ENCODE measurements around the gene PRKCE. TPM values are rescaled to one million over a fixed set of nuclear protein-coding genes. Genes with fewer than 3 reads are reported as not detected.

The PRKCE gene
- total RNA-seq, 5 donors from 2014 or later (not counting 1 experiment from before 2014, with no cell fraction given) = 16.5 to 29.8 (median 23.4) TPM

- 93% methylated on average over 4 of the region's 7 CpGs for WGBS (ENCODE audit: insufficient coverage)
- ChIA-PET POLR2A (no interaction called here), CTCF (interaction anchor here (0.6 to 1.7 kb wide), 14 partner anchors 9 to 1638 kb away, joined by 3 to 7 read pairs (median 4); no protein-coding TSS in a partner anchor)
- ATAC-seq (replicated peaks in 1 of 4) = no peak
- Histone ChIP-seq H3K4me3 (ENCODE audit: control insufficient read depth in 1 of 2, extremely low read depth in 1 of 2, low read length in 1 of 2) (no peak overlapping the region), H3K4me1 (ENCODE audit: control insufficient read depth in 1 of 2, extremely low read depth in 1 of 2, insufficient read depth in 2 of 2, low read length in 2 of 2) (peaks cover 0 to 4% of the 10 kb centered on the region in 2 experiments), H3K9me3 (no peaks in the 10 kb centered on the region), H3K27ac (ENCODE audit: low read length) (no peak overlapping the region), H3K27me3 (replicated peaks in 1 of 2; ENCODE audit: control insufficient read depth in 2 of 2, extremely low read depth in 1 of 2, insufficient read depth in 2 of 2, low read length in 1 of 2) (no peaks in the 10 kb centered on the region), H3K36me3 (ENCODE audit: control insufficient read depth in 2 of 2, extremely low read depth in 1 of 2, insufficient read depth in 1 of 2, low read length in 1 of 2) (no peaks in the 10 kb centered on the region)
- no peak for DNase-seq
- Mint-ChIP-seq H3K4me1 (peaks cover 4 to 6% (median 5%) of the 10 kb centered on the region in 3 donors), H3K4me3 (no peak overlapping the region), H3K36me3 (peaks cover 7% of the 10 kb centered on the region), H3K27me3 (no peaks in the 10 kb centered on the region), H3K27ac (no peak overlapping the region), H3K9me3 (no peaks in the 10 kb centered on the region)
Measured at GRCh38 chr2:45992741-45993475, 341.4 kb downstream of the PRKCE start.

- no peaks in the 10 kb centered on the region for H3K27me3 ChIP-seq (replicated peaks in 1 of 2; ENCODE audit: control insufficient read depth in 2 of 2, extremely low read depth in 1 of 2, insufficient read depth in 2 of 2, low read length in 1 of 2)
- ChIA-PET CTCF (interaction anchor here (0.5 to 1.7 kb wide), 11 partner anchors 9 to 1527 kb away, joined by 3 to 7 read pairs (median 4); no protein-coding TSS in a partner anchor), POLR2A (no interaction called here)
- Mint-ChIP-seq H3K4me3 (no peak overlapping the region), H3K36me3 (peaks cover 4% of the 10 kb centered on the region), H3K4me1 (peaks cover 4 to 6% (median 5%) of the 10 kb centered on the region in 3 donors), H3K27me3 (no peaks in the 10 kb centered on the region), H3K9me3 (no peaks in the 10 kb centered on the region), H3K27ac (no peak overlapping the region)
- no peak overlapping the region for H3K4me3 ChIP-seq (ENCODE audit: control insufficient read depth in 1 of 2, extremely low read depth in 1 of 2, low read length in 1 of 2)
- H3K36me3 ChIP-seq (ENCODE audit: control insufficient read depth in 2 of 2, extremely low read depth in 1 of 2, insufficient read depth in 1 of 2, low read length in 1 of 2) = no peaks in the 10 kb centered on the region
- no peaks in the 10 kb centered on the region for H3K9me3 ChIP-seq
- DNase-seq (peak in 34 of 35 experiments; percentile 5 to 80 (median 42)), ATAC-seq (replicated peaks in 1 of 4) (peak; percentile 37 to 71 (median 60))
- WGBS (ENCODE audit: insufficient coverage) = 100% methylated on average over 3 of the region's 6 CpGs
- H3K4me1 ChIP-seq (ENCODE audit: control insufficient read depth in 1 of 2, extremely low read depth in 1 of 2, insufficient read depth in 2 of 2, low read length in 2 of 2) = peaks cover 0 to 4% of the 10 kb centered on the region in 2 experiments
- no peak overlapping the region for H3K27ac ChIP-seq (ENCODE audit: low read length)
Measured at GRCh38 chr2:45993476-45993991, 342.1 kb downstream of the PRKCE start.

- no peaks in the 10 kb centered on the region for H3K9me3 ChIP-seq
- no peak overlapping the region for H3K4me3 Mint-ChIP-seq
- H3K36me3 ChIP-seq (ENCODE audit: control insufficient read depth in 2 of 2, extremely low read depth in 1 of 2, insufficient read depth in 1 of 2, low read length in 1 of 2) = no peaks in the 10 kb centered on the region
- no peak overlapping the region for H3K4me3 ChIP-seq (ENCODE audit: control insufficient read depth in 1 of 2, extremely low read depth in 1 of 2, low read length in 1 of 2)
- no peaks in the 10 kb centered on the region for H3K36me3 Mint-ChIP-seq
- CTCF ChIA-PET = interaction anchor here (0.5 to 1.7 kb wide), 9 partner anchors 8 to 1528 kb away, joined by 3 to 7 read pairs (median 4); no protein-coding TSS in a partner anchor
- no peaks in the 10 kb centered on the region for H3K9me3 Mint-ChIP-seq
- H3K27ac ChIP-seq (ENCODE audit: low read length) = no peak overlapping the region
- no CpG with 5 or more reads among the region's 3 CpGs for WGBS (ENCODE audit: insufficient coverage)
- ATAC-seq (replicated peaks in 1 of 4) (no peak), DNase-seq (no peak)
- H3K27ac Mint-ChIP-seq = no peak overlapping the region
- H3K4me1 ChIP-seq (ENCODE audit: control insufficient read depth in 1 of 2, extremely low read depth in 1 of 2, insufficient read depth in 2 of 2, low read length in 2 of 2) = peaks cover 0 to 4% of the 10 kb centered on the region in 2 experiments
- peaks cover 4 to 6% (median 5%) of the 10 kb centered on the region in 3 donors for H3K4me1 Mint-ChIP-seq
- no peaks in the 10 kb centered on the region for H3K27me3 ChIP-seq (replicated peaks in 1 of 2; ENCODE audit: control insufficient read depth in 2 of 2, extremely low read depth in 1 of 2, insufficient read depth in 2 of 2, low read length in 1 of 2)
- POLR2A ChIA-PET = no interaction called here
- no peaks in the 10 kb centered on the region for H3K27me3 Mint-ChIP-seq
Measured at GRCh38 chr2:45994060-45994459, 342.6 kb downstream of the PRKCE start.

GRCh38 chr2:46000660-46001059 lies 349.2 kb downstream of the PRKCE start:
- Mint-ChIP-seq H3K27ac (no peak overlapping the region), H3K4me1 (no peaks in the 10 kb centered on the region), H3K27me3 (no peaks in the 10 kb centered on the region), H3K9me3 (no peaks in the 10 kb centered on the region), H3K36me3 (peaks cover 39% of the 10 kb centered on the region), H3K4me3 (no peak overlapping the region)
- Histone ChIP-seq H3K27me3 (replicated peaks in 1 of 2; ENCODE audit: control insufficient read depth in 2 of 2, extremely low read depth in 1 of 2, insufficient read depth in 2 of 2, low read length in 1 of 2) (no peaks in the 10 kb centered on the region), H3K36me3 (ENCODE audit: control insufficient read depth in 2 of 2, extremely low read depth in 1 of 2, insufficient read depth in 1 of 2, low read length in 1 of 2) (peaks cover 0 to 6% of the 10 kb centered on the region in 2 donors), H3K4me1 (ENCODE audit: control insufficient read depth in 1 of 2, extremely low read depth in 1 of 2, insufficient read depth in 2 of 2, low read length in 2 of 2) (no peaks in the 10 kb centered on the region), H3K27ac (ENCODE audit: low read length) (no peak overlapping the region), H3K9me3 (no peaks in the 10 kb centered on the region), H3K4me3 (ENCODE audit: control insufficient read depth in 1 of 2, extremely low read depth in 1 of 2, low read length in 1 of 2) (no peak overlapping the region)
- DNase-seq (no peak), ATAC-seq (replicated peaks in 1 of 4) (no peak)
- 100% methylated on average over 4 of the region's 5 CpGs for WGBS (ENCODE audit: insufficient coverage)
- CTCF ChIA-PET = interaction anchor here in 1 of 2 donors (0.6 kb wide), 1 partner anchor 455 kb away, joined by 5 read pairs; no protein-coding TSS in a partner anchor
- POLR2A ChIA-PET = interaction anchor here in 1 of 2 donors (0.6 to 0.7 kb wide), 2 partner anchors 350 to 455 kb away, joined by 3 to 6 read pairs; no protein-coding TSS in a partner anchor

GRCh38 chr2:46001290-46001689 lies 349.8 kb downstream of the PRKCE start:
- Histone ChIP-seq H3K36me3 (ENCODE audit: control insufficient read depth in 2 of 2, extremely low read depth in 1 of 2, insufficient read depth in 1 of 2, low read length in 1 of 2) (peaks cover 0 to 6% of the 10 kb centered on the region in 2 donors), H3K4me1 (ENCODE audit: control insufficient read depth in 1 of 2, extremely low read depth in 1 of 2, insufficient read depth in 2 of 2, low read length in 2 of 2) (no peaks in the 10 kb centered on the region), H3K27ac (ENCODE audit: low read length) (no peak overlapping the region), H3K27me3 (replicated peaks in 1 of 2; ENCODE audit: control insufficient read depth in 2 of 2, extremely low read depth in 1 of 2, insufficient read depth in 2 of 2, low read length in 1 of 2) (no peaks in the 10 kb centered on the region), H3K4me3 (ENCODE audit: control insufficient read depth in 1 of 2, extremely low read depth in 1 of 2, low read length in 1 of 2) (no peak overlapping the region), H3K9me3 (no peaks in the 10 kb centered on the region)
- Mint-ChIP-seq H3K36me3 (peaks cover 43% of the 10 kb centered on the region), H3K4me3 (no peak overlapping the region), H3K27ac (no peak overlapping the region), H3K9me3 (no peaks in the 10 kb centered on the region), H3K4me1 (no peaks in the 10 kb centered on the region), H3K27me3 (no peaks in the 10 kb centered on the region)
- WGBS (ENCODE audit: insufficient coverage) = 98% methylated on average over 6 of the region's 7 CpGs
- DNase-seq (no peak), ATAC-seq (replicated peaks in 1 of 4) (no peak)
- ChIA-PET CTCF (interaction anchor here in 1 of 2 donors (1.1 kb wide), 1 partner anchor 9 kb away, joined by 4 read pairs; no protein-coding TSS in a partner anchor), POLR2A (no interaction called here)

GRCh38 chr2:46001741-46002506 lies 350.4 kb downstream of the PRKCE start:
- ATAC-seq (replicated peaks in 1 of 4) = no peak
- POLR2A ChIA-PET = no interaction called here

More at GRCh38 chr2:46001741-46002506, 350.4 kb downstream of the PRKCE start:
- DNase-seq = no peak
- H3K27me3 ChIP-seq (replicated peaks in 1 of 2; ENCODE audit: control insufficient read depth in 2 of 2, extremely low read depth in 1 of 2, insufficient read depth in 2 of 2, low read length in 1 of 2) = no peaks in the 10 kb centered on the region
- Mint-ChIP-seq H3K9me3 (no peaks in the 10 kb centered on the region), H3K36me3 (peaks cover 48% of the 10 kb centered on the region), H3K27me3 (no peaks in the 10 kb centered on the region), H3K4me3 (no peak overlapping the region), H3K27ac (no peak overlapping the region), H3K4me1 (no peaks in the 10 kb centered on the region)
- H3K4me3 ChIP-seq (ENCODE audit: control insufficient read depth in 1 of 2, extremely low read depth in 1 of 2, low read length in 1 of 2) = no peak overlapping the region
- H3K4me1 ChIP-seq (ENCODE audit: control insufficient read depth in 1 of 2, extremely low read depth in 1 of 2, insufficient read depth in 2 of 2, low read length in 2 of 2) = no peaks in the 10 kb centered on the region
- no peaks in the 10 kb centered on the region for H3K9me3 ChIP-seq
- CTCF ChIA-PET = interaction anchor here (1.1 kb wide), 2 partner anchors 8 to 10 kb away, joined by 3 to 4 read pairs; no protein-coding TSS in a partner anchor
- H3K36me3 ChIP-seq (ENCODE audit: control insufficient read depth in 2 of 2, extremely low read depth in 1 of 2, insufficient read depth in 1 of 2, low read length in 1 of 2) = peaks cover 0 to 6% of the 10 kb centered on the region in 2 donors
- WGBS (ENCODE audit: insufficient coverage) = 90% methylated on average over 3 of the region's 8 CpGs
- H3K27ac ChIP-seq (ENCODE audit: low read length) = no peak overlapping the region
